ENCODE results near the gene MNAT1.

Gene MNAT1

GRCh38 chr14:60965402-60965801, 230.8 kb downstream of the MNAT1 start:
- no peak for DNase-seq (ENCODE audit: low read depth, low spot score)

- DNase-seq (ENCODE audit: low read depth, low spot score), result no peak
Measured at GRCh38 chr14:60968099-60968498, 233.5 kb downstream of the MNAT1 start.

GRCh38 chr14:60968671-60969070, 234.1 kb downstream of the MNAT1 start:
- no peak for DNase-seq (ENCODE audit: low read depth, low spot score)

GRCh38 chr14:60970146-60970545, 235.6 kb downstream of the MNAT1 start:
- no peak for DNase-seq (ENCODE audit: low read depth, low spot score)

- no peak for DNase-seq (ENCODE audit: low read depth, low spot score)
Measured at GRCh38 chr14:60971271-60971670, 236.7 kb downstream of the MNAT1 start.

GRCh38 chr14:60972295-60972694, 237.7 kb downstream of the MNAT1 start:
- no peak for DNase-seq (ENCODE audit: low read depth, low spot score)

GRCh38 chr14:60973070-60973469, 238.5 kb downstream of the MNAT1 start:
- DNase-seq (ENCODE audit: low read depth, low spot score), result no peak

GRCh38 chr14:60974090-60974651, 239.6 kb downstream of the MNAT1 start:
- no peak for DNase-seq (ENCODE audit: low read depth, low spot score)

- DNase-seq (ENCODE audit: low read depth, low spot score), result no peak
Measured at GRCh38 chr14:60975551-60975950, 241.0 kb downstream of the MNAT1 start.

GRCh38 chr14:60977847-60978246, 243.3 kb downstream of the MNAT1 start:
- no peak for DNase-seq (ENCODE audit: low read depth, low spot score)

- DNase-seq (ENCODE audit: low read depth, low spot score), result peak; percentile 80
Measured at GRCh38 chr14:60980811-60981632, 246.5 kb downstream of the MNAT1 start, which contains the start of the genes SLC38A6 and TRMT5. SLC38A6 (plus strand) TSS chr14:60981245; CDS start chr14:60981278, 33 bp downstream. TRMT5 (minus strand) TSS chr14:60981079; CDS start chr14:60980973, 106 bp downstream.

- DNase-seq (ENCODE audit: low read depth, low spot score), result no peak
Measured at GRCh38 chr14:60981633-60982455, 247.3 kb downstream of the MNAT1 start.

- no peak for DNase-seq (ENCODE audit: low read depth, low spot score)
Measured at GRCh38 chr14:60984196-60984595, 249.6 kb downstream of the MNAT1 start.

GRCh38 chr14:60986500-60986899, 251.9 kb downstream of the MNAT1 start:
- no peak for DNase-seq (ENCODE audit: low read depth, low spot score)

GRCh38 chr14:60989599-60989998, 255.0 kb downstream of the MNAT1 start:
- no peak for DNase-seq (ENCODE audit: low read depth, low spot score)

- DNase-seq (ENCODE audit: low read depth, low spot score), result no peak
Measured at GRCh38 chr14:60998617-60999016, 264.1 kb downstream of the MNAT1 start.

- DNase-seq (ENCODE audit: low read depth, low spot score), result no peak
Measured at GRCh38 chr14:60999536-60999935, 265.0 kb downstream of the MNAT1 start.

- no peak for DNase-seq (ENCODE audit: low read depth, low spot score)
Measured at GRCh38 chr14:61003571-61003970, 269.0 kb downstream of the MNAT1 start.

- DNase-seq (ENCODE audit: low read depth, low spot score), result no peak
Measured at GRCh38 chr14:61019537-61019936, 285.0 kb downstream of the MNAT1 start.
